ENCODE measurements around the gene EGFL8. TPM values are rescaled to one million over a fixed set of nuclear protein-coding genes. Genes with fewer than 3 reads are reported as not detected.
A peak's percentile ranks its signal among the peaks of the same experiment; 100 is the strongest.

Gene EGFL8
- total and polyA plus RNA-seq, 9 of the 15 experiments (the other 6 are each of a cell fraction or from before 2014, with no cell fraction given): 2.2 to 47.4 (median 14.2) TPM

DNA sequence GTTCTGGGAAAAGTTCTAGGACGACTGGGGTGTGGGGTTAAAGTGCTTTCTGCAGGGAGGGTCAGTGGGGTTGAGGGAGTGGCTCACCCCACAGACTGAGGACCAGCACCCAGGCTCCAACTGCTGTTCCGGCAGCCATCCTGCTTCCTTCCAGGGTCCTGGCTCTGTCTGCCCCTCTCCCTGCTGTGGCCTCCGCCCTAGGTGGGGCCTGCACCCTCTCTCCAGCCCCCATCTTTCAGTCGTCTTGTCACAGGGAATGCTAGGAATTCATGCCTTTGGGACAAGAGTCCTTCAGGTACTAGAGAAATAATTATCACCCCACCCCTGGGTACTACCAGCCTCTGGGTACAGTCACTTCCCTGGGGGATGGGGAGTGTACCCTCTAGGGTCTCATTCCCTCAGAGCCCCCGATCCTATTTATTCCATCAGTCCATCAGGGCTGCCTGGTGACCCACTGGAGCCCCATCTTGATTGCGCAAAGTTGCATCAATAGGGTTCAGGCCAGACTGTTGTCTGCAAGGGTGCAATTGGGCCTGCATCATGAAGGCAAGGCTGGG lies 19.8 kb downstream of the EGFL8 start, which contains the start of gene AGER (continued):
- TF ChIP-seq, protein P1, sequence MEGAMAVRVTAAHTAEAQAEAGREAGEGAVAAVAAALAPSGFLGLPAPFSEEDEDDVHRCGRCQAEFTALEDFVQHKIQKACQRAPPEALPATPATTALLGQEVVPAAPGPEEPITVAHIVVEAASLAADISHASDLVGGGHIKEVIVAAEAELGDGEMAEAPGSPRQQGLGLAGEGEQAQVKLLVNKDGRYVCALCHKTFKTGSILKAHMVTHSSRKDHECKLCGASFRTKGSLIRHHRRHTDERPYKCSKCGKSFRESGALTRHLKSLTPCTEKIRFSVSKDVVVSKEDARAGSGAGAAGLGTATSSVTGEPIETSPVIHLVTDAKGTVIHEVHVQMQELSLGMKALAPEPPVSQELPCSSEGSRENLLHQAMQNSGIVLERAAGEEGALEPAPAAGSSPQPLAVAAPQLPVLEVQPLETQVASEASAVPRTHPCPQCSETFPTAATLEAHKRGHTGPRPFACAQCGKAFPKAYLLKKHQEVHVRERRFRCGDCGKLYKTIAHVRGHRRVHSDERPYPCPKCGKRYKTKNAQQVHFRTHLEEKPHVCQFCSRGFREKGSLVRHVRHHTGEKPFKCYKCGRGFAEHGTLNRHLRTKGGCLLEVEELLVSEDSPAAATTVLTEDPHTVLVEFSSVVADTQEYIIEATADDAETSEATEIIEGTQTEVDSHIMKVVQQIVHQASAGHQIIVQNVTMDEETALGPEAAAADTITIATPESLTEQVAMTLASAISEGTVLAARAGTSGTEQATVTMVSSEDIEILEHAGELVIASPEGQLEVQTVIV (CRISPR knock-in tag; IDR thresholded peaks at IDR 0.05; ENCODE audit: borderline replicate concordance): peak; percentile 62; the same call in 1 of the 2 replicates
- TF ChIP-seq BRCA1 (IDR thresholded peaks at IDR 0.05) (no peak), BRCA1 (CRISPR knock-in tag; IDR thresholded peaks at IDR 0.05) (no peak), POLR2G (IDR thresholded peaks at IDR 0.05; ENCODE audit: low read depth, low read length) (peak; percentile 61), HNRNPLL (IDR thresholded peaks at IDR 0.05; ENCODE audit: low read depth, low read length, poor library complexity, severe bottlenecking) (no peak), C11orf30 (IDR thresholded peaks at IDR 0.05; ENCODE audit: low read depth) (no peak), POLR2A (conservative IDR thresholded peaks at IDR 0.05) (peak; percentile 71), RBM25 (IDR thresholded peaks at IDR 0.05; ENCODE audit: low read depth, low read length, severe bottlenecking) (no peak), ZNF695 (CRISPR knock-in tag; IDR thresholded peaks at IDR 0.05) (no peak), ZNF766 (CRISPR knock-in tag; conservative IDR thresholded peaks at IDR 0.05) (0 out of 2 replicates have a peak, but pooled peaks have one; percentile 27), ELF4 (CRISPR knock-in tag; IDR thresholded peaks at IDR 0.05) (no peak), CEBPG (CRISPR knock-in tag; IDR thresholded peaks at IDR 0.05) (peak; percentile 88), CEBPG (tag; conservative IDR thresholded peaks at IDR 0.05 in 1 of 2, IDR thresholded peaks at IDR 0.05 in 1 of 2) (peak; percentile 89 to 95), CBFA2T3 (IDR thresholded peaks at IDR 0.05) (no peak), SMAD4 (CRISPR knock-in tag; conservative IDR thresholded peaks at IDR 0.05) (peak; percentile 93), POLR2AphosphoS2 (IDR thresholded peaks at IDR 0.05; ENCODE audit: low read length) (peak; percentile 89)
- TF ChIP-seq, protein P2, sequence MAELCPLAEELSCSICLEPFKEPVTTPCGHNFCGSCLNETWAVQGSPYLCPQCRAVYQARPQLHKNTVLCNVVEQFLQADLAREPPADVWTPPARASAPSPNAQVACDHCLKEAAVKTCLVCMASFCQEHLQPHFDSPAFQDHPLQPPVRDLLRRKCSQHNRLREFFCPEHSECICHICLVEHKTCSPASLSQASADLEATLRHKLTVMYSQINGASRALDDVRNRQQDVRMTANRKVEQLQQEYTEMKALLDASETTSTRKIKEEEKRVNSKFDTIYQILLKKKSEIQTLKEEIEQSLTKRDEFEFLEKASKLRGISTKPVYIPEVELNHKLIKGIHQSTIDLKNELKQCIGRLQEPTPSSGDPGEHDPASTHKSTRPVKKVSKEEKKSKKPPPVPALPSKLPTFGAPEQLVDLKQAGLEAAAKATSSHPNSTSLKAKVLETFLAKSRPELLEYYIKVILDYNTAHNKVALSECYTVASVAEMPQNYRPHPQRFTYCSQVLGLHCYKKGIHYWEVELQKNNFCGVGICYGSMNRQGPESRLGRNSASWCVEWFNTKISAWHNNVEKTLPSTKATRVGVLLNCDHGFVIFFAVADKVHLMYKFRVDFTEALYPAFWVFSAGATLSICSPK (IDR thresholded peaks at IDR 0.05; ENCODE audit: borderline replicate concordance): no peak
- TF ChIP-seq, protein P3, sequence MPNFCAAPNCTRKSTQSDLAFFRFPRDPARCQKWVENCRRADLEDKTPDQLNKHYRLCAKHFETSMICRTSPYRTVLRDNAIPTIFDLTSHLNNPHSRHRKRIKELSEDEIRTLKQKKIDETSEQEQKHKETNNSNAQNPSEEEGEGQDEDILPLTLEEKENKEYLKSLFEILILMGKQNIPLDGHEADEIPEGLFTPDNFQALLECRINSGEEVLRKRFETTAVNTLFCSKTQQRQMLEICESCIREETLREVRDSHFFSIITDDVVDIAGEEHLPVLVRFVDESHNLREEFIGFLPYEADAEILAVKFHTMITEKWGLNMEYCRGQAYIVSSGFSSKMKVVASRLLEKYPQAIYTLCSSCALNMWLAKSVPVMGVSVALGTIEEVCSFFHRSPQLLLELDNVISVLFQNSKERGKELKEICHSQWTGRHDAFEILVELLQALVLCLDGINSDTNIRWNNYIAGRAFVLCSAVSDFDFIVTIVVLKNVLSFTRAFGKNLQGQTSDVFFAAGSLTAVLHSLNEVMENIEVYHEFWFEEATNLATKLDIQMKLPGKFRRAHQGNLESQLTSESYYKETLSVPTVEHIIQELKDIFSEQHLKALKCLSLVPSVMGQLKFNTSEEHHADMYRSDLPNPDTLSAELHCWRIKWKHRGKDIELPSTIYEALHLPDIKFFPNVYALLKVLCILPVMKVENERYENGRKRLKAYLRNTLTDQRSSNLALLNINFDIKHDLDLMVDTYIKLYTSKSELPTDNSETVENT (CRISPR knock-in tag; IDR thresholded peaks at IDR 0.05): 0 out of 2 replicates have a peak, but pooled peaks have one; percentile 34
- TF ChIP-seq, protein P4, sequence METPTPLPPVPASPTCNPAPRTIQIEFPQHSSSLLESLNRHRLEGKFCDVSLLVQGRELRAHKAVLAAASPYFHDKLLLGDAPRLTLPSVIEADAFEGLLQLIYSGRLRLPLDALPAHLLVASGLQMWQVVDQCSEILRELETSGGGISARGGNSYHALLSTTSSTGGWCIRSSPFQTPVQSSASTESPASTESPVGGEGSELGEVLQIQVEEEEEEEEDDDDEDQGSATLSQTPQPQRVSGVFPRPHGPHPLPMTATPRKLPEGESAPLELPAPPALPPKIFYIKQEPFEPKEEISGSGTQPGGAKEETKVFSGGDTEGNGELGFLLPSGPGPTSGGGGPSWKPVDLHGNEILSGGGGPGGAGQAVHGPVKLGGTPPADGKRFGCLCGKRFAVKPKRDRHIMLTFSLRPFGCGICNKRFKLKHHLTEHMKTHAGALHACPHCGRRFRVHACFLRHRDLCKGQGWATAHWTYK (CRISPR knock-in tag; IDR thresholded peaks at IDR 0.05): no peak
- TF ChIP-seq, protein P5, sequence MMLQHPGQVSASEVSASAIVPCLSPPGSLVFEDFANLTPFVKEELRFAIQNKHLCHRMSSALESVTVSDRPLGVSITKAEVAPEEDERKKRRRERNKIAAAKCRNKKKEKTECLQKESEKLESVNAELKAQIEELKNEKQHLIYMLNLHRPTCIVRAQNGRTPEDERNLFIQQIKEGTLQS (IDR thresholded peaks at IDR 0.05): no peak
- TF ChIP-seq, protein P5 (CRISPR knock-in tag; conservative IDR thresholded peaks at IDR 0.05): no peak

Measured in K562 (cell line).